GM18519 (cell line): ENCODE measurements around the gene TCP11X1.
"Not testable (repeated sequence)": the region's sequence is repeated elsewhere in the genome, so short reads cannot be mapped to it uniquely, and the experiment has no call there.

ENCODE experiments used
- ATAC-seq: cut with Tn5 transposase; IDR thresholded peaks from one replicate; pipeline ENCODE4 v1.9.1; 2021; ENCODE audit warnings: mild to moderate bottlenecking, moderate library complexity; ENCODE audit not compliant: unreplicated experiment, low FRiP score

TCP11X1 gene

GRCh38 chrX:102214986-102215385 is at the start of gene TCP11X1:
TCP11X1 (plus strand) TSS chrX:102215301.
- ATAC-seq = not testable (repeated sequence)

- ATAC-seq = no peak
These were observed 29.0 kb upstream of the TCP11X1 start for GRCh38 chrX:102185967-102186720.

DNA sequence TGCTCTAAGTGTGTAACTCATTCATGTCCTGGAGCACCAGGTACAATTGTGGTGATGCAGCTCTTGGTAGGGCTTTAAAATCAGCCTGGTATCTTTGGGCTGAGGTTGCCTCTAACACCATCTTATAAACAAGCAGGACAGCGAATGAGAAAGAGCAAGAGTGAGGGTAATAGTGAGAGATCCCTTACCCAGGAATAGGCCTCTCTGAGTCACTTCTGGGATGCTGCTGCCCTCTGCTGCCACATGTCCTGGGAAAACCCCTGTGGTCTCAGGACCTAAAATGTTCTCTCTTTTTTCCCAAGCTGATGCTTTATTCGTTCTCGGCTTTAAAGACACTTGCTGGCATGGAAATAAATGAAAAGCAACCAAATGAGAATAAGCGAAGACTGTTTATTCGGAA is 7.2 kb upstream of the TCP11X1 start:
- ATAC-seq = not testable (repeated sequence)

DNA sequence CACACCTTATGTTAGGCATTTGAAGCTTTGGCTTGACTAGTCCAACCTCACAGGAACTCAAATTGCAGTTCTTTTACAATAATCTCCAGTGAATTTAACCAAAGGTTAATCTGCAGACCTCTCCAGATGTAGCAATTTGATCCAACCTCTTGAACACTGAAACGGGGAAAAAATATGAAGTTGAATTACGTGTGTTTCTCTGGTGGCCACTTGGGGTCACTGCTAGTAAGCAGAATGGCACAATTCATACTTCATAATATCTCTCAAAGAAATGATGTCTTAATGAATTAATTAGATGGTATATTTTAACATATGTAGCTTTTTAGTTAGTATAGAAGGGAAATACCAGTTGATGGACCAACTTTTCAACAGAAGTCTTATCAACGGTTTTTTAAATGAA is 1.4 kb downstream of the TCP11X1 start:
- ATAC-seq = not testable (repeated sequence)

DNA sequence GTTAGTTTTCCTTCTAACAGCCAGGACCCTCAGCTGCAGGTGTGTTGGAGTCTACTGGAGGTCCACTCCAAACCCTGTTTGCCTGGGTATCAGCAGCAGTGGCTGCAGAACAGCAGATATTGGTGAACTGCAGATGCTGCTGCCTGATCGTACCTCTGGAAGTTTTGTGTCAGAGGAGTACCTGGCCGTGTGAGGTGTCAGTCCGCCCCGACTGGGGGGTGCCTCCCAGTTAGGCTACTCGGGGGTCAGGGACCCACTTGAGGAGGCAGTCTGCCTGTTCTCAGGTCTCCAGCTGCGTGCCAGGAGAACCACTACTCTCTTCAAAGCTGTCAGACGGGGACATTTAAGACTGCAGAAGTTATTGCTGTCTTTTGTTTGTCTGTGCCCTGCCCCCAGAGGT is 20.6 kb downstream of the TCP11X1 start:
- ATAC-seq = not testable (repeated sequence)

DNA sequence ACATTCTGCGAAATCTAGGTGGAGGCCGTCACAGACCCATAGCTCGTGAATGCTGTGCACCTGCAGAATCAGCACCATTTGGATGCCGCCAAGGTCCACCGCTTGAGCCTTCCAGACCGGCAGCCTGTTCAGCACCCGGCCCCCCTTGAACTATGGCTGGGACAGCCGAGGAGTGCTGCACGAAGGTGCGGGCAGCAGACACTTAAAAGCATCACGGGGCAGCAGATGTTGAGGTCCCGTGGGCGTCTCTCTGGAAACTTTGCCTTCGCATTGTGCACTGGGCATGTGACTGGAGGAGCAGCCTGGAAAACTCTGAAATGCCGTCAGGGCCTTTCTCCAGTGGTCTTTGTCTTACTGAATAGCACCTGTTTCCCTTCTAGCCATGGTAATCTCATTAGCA is 25.2 kb downstream of the TCP11X1 start:
- not testable (repeated sequence) for ATAC-seq

- ATAC-seq = not testable (repeated sequence)
These were observed 31.8 kb downstream of the TCP11X1 start, which contains the start of gene NXF2 for GRCh38 chrX:102246893-102247292. NXF2 (plus strand) TSS chrX:102247167; CDS start chrX:102307079, 59,912 bp downstream.

- not testable (repeated sequence) for ATAC-seq
These were observed 57.1 kb downstream of the TCP11X1 start for GRCh38 chrX:102272231-102272630.
